ENCODE measurements around the gene PF4V1.

The PF4V1 gene

GRCh38 chr4:73853246-73853704, at the start of gene PF4V1:
Gene PF4V1, plus strand, starts transcription at chr4:73853296. Its CDS starts 67 bp downstream, at chr4:73853363.
- no peak within 1 kb of the TSS for H3K4me3 ChIP-seq (ENCODE audit: low read depth, low read length)

- H3K4me3 ChIP-seq (ENCODE audit: low read depth, low read length), result no peak overlapping the region
Measured at GRCh38 chr4:73810191-73810590, 42.9 kb upstream of the PF4V1 start.

- H3K4me3 ChIP-seq (ENCODE audit: low read depth, low read length), result no peak overlapping the region
Measured at GRCh38 chr4:73811841-73812240, 41.3 kb upstream of the PF4V1 start.

GRCh38 chr4:73814679-73815078, 38.4 kb upstream of the PF4V1 start:
- H3K4me3 ChIP-seq (ENCODE audit: low read depth, low read length), result no peak overlapping the region

- H3K4me3 ChIP-seq (ENCODE audit: low read depth, low read length), result no peak overlapping the region
Measured at GRCh38 chr4:73815145-73815544, 38.0 kb upstream of the PF4V1 start.

GRCh38 chr4:73816814-73817213, 36.3 kb upstream of the PF4V1 start:
- no peak overlapping the region for H3K4me3 ChIP-seq (ENCODE audit: low read depth, low read length)

- H3K4me3 ChIP-seq (ENCODE audit: low read depth, low read length), result no peak overlapping the region
Measured at GRCh38 chr4:73817341-73817740, 35.8 kb upstream of the PF4V1 start.

- H3K4me3 ChIP-seq (ENCODE audit: low read depth, low read length), result no peak overlapping the region
Measured at GRCh38 chr4:73821325-73821724, 31.8 kb upstream of the PF4V1 start.

GRCh38 chr4:73822389-73822788, 30.7 kb upstream of the PF4V1 start:
- no peak overlapping the region for H3K4me3 ChIP-seq (ENCODE audit: low read depth, low read length)

GRCh38 chr4:73822812-73823504, 30.1 kb upstream of the PF4V1 start:
- H3K4me3 ChIP-seq (ENCODE audit: low read depth, low read length), result no peak overlapping the region

GRCh38 chr4:73823760-73824159, 29.3 kb upstream of the PF4V1 start:
- no peak overlapping the region for H3K4me3 ChIP-seq (ENCODE audit: low read depth, low read length)

- no peak overlapping the region for H3K4me3 ChIP-seq (ENCODE audit: low read depth, low read length)
Measured at GRCh38 chr4:73828956-73829355, 24.1 kb upstream of the PF4V1 start.

GRCh38 chr4:73831569-73831968, 21.5 kb upstream of the PF4V1 start:
- H3K4me3 ChIP-seq (ENCODE audit: low read depth, low read length), result no peak overlapping the region

- no peak overlapping the region for H3K4me3 ChIP-seq (ENCODE audit: low read depth, low read length)
Measured at GRCh38 chr4:73832651-73833237, 20.4 kb upstream of the PF4V1 start.

GRCh38 chr4:73836373-73837279, 16.5 kb upstream of the PF4V1 start, which contains the start of gene CXCL6:
Gene CXCL6, plus strand, starts transcription at chr4:73836678. Its CDS starts 73 bp downstream, at chr4:73836751.
- peak within 1 kb of the TSS; percentile 66 for H3K4me3 ChIP-seq (ENCODE audit: low read depth, low read length)

- no peak overlapping the region for H3K4me3 ChIP-seq (ENCODE audit: low read depth, low read length)
Measured at GRCh38 chr4:73839071-73839470, 14.0 kb upstream of the PF4V1 start.

- no peak overlapping the region for H3K4me3 ChIP-seq (ENCODE audit: low read depth, low read length)
Measured at GRCh38 chr4:73839715-73840114, 13.4 kb upstream of the PF4V1 start.

GRCh38 chr4:73841243-73841925, 11.7 kb upstream of the PF4V1 start:
- H3K4me3 ChIP-seq (ENCODE audit: low read depth, low read length), result no peak overlapping the region

GRCh38 chr4:73842696-73843095, 10.4 kb upstream of the PF4V1 start:
- H3K4me3 ChIP-seq (ENCODE audit: low read depth, low read length), result no peak overlapping the region

- no peak overlapping the region for H3K4me3 ChIP-seq (ENCODE audit: low read depth, low read length)
Measured at GRCh38 chr4:73843369-73843768, 9.7 kb upstream of the PF4V1 start.

GRCh38 chr4:73844345-73844744, 8.8 kb upstream of the PF4V1 start:
- H3K4me3 ChIP-seq (ENCODE audit: low read depth, low read length), result no peak overlapping the region

All from iPS-11a (cell line).